Activated gamma-delta T cell treated with Interleukin-2 at 50 U/mL for 16 hours (primary cell): ENCODE results near the gene IRX4.
"Not testable (repeated sequence)": the region's sequence is repeated elsewhere in the genome, so short reads cannot be mapped to it uniquely, and the experiment has no call there.

Experiments used
- DNase-seq: peaks from one replicate; pipeline ENCODE4 v3.0.0-alpha.2; 2020

Gene IRX4

DNA sequence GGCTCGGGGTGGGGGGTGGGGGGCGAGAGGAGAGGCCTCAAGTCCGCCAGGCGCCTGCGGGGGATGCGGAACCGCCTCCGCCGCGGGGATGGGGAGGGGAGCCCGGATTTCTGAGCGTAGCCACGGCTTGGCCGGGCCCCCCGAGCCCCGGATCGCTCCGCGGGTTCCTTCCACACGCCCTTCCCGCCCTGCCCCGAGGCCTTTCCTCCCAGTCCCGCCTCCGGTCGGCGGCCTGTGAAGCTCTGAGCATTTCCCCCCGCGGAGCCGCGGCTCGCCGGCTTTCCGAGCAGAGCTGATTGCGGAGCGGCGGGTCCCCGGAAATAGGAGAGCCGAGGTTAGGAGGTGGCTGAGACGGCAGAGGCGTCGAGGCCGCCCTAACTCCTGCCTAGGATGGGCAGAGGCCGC, 6.1 kb downstream of the IRX4 start:
- DNase-seq, result no peak

DNA sequence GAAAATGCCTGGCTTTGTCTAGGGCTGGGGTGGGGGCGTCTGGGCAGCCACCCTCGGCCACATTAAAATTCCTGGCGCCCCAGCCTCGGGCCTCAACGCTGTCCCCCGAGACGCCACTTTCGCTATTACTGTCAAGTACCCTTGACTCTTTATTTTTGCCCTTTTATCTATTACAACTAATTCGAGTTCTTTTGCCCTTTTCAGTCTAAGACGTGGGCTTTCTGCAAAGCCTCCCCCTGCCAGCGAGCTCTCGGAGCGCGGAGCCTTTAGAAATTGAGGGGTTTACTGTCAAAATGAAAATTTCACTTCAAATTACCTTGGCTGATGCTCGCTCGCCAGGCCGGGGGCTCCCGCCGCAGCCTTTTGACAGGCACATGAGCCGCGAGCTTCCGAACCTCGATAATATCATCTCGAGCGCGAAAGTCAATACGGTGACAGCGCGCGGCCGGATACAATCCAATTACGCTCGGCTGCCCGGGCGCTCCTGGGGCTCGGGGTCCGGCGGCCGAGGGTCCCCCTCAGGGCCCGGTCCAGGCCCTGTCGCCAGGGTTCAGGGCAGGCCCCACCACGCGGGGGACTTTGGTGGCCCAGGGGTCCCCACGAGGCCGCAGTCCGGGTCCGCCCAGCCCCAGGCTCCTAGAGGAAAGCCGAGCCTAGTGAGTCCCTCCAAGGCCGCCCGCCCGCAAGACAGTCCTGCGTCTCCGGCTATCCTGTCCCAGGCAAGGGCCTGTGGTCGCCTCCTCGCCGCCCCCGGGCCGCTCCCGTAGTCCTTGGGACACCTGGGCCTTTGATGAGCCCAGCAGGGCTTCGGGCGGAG, 6.7 kb downstream of the IRX4 start:
- no peak for DNase-seq

DNA sequence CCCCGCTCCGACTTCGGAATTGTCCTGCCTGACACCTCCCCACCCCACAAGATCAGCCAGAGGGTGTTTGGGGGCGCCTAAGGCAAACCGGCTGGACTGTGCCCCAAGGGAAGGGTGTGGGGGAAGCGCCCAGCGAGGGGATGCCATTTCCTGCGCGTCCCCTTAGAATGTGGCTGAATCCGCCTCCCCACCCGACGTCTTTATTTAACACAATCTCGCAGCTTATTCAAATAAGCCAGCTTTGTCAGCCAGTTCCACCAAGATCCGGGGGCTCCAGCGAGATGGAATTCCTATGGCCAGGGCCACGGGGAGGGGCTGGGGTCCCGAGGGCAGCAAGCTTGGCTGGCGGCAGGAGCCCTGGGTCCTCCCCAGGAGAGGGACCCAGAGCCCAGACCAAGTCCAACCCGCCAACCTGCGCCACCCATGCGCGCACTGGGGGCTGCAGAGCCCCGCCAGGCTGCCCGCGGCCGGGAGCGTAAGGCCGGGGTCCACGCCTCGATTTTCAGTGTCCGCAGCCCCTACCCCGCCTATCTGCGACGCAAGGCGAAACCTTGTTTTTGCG, 7.4 kb downstream of the IRX4 start:
- DNase-seq, result no peak

DNA sequence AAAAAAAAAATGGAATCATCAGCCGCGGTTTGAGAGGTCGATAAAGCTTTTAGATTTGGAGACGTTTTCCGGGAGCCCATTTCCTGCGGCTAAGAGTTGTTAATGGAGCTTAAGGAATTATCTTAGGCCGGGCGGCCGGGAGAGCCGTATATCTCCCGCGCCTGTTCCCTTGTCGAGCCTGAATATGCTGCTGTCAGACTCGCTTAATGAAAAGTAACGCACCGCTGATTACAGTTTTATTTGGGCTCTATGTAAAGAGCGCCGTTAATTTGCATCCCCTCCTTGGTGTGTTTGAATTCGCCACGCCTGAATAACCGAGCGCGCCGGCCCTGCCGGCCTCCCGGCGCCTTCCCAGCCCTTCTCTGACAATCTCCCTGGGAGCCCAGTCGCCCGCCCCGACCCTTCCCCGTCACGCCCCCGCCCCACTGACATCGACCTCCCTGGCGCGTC, 7.9 kb downstream of the IRX4 start:
- no peak for DNase-seq

DNA sequence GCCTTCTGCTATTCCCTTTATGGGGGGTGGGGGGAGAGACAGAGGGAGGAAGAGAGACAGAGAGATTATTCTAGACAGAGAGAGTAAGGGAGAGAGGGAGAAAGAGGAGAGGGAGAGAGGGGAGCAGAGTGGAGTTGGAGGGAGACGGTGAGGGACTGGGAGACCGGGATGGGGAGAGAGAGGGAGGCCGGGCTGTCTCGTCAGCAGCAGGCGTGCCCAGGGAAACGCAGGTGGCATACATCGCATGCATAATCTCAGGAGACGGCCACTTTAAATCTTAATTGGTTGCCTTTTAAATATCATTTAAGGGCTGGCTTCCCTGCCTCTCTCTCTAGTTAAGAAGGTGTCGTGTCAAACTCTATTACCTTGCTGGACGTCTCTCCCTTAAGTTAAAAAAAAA, 8.4 kb downstream of the IRX4 start:
- DNase-seq, result no peak

DNA sequence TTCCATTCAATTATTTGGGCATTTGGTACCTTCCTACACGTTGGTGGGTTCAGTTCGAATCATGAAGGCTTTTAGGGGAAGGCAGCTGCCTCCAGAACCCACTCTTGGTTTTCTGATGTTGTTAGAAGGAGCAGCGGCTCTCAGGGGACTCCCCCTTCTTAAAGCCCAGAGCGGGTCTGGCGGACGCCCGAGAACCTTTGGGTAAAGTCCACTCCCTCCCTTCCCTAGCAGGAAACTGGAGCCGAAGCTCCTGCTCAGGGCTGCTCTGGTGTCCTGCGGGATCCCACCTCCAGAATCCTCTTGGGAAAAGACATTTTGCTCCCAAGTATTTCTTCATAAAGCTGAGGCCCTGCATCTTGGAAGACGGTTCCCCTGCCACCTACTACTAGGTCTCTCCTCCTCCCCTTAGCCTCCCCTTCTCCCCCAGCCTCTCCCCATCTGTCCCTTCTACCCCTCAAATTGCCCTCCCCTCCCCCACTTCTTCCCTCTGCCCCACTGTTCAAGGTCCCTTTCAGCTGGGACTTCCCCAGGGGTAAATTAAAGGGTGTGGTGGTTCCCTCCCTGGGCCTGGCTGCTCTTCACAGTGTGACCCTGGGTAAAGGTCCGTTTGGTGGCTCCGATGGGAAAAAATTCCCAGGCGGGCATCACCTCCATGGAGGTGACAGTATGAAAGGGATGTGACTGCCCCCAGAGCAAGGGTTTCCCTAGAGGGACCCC, 9.3 kb downstream of the IRX4 start:
- DNase-seq, result no peak

DNA sequence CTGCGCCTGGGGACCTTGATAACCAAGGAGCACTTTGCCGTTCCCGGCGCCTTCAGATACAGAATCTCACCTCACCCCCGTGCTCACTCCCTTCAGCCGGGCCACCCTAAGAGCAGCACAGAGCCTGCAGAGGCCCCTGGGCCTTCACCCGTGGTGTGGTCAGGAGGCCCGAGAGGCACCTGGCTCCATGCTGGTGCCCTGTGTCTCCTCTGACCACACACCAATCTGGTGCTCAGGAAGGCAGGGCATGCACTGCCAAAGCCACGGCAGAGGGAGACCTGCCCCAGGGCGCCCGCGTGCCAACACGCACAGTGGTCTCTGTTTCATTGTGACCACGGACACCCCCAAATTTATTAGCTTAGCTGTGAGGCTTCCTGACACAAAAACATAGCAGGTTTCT, 11.3 kb downstream of the IRX4 start:
- DNase-seq, result no peak

DNA sequence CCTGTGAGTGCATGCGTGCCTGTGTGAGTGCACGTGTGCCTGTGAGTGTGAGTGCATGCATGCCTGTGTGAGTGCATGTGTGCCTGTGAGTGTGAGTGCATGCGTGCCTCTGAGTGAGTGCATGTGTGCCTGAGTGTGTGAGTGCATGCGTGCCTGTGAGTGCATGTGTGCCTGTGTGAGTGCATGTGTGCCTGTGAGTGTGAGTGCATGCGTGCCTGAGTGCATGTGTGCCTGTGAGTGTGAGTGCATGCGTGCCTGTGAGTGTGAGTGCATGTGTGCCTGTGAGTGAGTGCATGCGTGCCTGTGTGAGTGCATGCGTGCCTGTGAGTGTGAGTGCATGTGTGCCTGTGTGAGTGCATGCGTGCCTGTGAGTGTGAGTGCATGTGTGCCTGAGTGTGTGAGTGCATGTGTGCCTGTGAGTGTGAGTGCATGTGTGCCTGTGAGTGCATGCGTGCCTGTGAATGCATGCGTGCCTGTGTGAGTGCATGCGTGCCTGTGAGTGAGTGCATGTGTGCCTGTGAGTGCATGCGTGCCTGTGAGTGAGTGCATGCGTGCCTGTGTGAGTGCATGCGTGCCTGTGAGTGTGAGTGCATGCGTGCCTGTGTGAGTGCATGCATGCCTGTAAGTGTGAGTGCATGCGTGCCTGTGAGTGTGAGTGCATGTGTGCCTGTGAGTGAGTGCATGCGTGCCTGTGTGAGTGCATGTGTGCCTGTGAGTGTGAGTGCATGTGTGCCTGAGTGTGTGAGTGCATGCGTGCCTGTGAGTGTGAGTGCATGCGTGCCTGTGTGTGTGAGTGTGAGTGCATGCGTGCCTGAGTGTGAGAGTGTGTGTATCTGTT, 12.1 kb downstream of the IRX4 start:
- not testable (repeated sequence) for DNase-seq

DNA sequence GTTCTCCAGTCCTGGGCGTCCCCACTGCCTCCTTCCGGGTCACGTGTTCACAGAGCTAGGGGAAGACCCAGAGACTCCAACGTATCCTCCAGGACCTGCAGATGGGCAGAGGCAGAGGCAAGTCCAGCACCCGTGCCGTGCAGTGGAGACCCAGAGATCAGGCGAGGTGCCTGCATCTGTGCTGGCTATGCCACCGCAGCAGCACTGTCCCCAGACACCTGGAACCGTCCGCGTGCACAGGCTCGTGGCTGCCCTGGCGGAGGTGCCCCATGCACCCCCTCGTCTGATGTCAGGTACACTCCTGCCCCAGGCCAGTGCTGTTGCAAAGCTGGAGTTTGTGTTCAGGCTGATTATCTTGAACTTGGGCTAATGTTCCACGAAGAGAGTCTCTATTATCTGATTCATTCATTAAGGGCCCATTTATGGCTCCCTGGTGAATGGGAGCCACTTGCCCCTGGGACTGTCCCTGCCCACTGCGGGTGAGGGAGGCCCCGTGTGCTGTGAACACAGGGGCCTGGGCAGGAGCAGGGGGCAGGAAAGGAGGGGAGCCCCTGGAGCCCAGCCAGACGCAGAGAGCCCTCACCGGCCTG, 13.7 kb downstream of the IRX4 start:
- DNase-seq, result no peak

DNA sequence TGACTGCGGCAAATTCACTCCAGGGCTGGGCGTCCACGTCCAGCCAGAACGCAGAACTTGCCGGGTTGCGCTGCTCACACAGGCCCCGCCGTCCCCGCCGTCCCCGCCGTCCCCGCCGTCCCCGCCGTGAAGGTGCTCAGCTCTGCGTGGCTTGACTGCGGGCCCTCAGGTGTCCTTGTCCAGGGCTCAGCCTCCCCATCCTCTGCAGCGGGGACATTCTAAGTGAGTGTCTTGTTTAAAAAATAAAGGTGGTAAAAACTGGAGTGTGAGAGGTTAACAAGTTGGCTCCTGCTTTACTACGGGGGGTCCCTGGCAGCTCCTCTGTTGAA, 14.9 kb downstream of the IRX4 start:
- no peak for DNase-seq

DNA sequence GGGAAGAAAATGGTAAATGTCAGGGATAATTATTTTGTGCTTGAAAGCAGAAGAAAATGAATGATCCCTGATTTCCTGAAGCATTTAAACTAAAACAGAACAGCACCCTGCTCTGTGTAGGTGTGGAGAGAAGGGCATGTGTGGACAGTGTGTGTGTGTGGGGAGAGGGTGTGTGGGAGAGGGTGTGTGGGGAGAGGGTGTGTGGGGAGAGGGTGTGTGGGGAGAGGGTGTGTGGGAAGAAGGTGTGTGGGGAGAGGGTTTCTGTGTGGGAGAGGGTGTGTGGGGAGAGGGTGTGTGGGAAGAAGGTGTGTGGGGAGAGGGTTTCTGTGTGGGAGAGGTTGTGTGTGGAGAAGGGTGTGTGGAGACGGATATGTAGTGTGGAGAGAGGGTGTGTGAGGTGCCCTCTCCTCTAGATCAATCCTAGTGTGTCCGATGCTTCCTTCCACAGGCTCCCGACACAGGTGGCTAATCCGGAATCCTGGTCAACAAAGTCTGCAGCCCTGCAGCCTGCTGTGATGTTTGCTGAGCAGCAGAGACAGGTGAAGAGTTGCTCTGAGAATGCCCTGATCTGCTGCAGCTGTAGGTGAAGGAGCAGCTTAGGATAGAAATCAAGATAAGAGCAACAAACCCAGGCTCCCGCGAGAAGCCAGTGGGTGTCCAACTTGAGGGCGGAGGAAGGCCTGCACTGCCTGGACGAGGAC, 15.5 kb downstream of the IRX4 start:
- DNase-seq, result no peak

DNA sequence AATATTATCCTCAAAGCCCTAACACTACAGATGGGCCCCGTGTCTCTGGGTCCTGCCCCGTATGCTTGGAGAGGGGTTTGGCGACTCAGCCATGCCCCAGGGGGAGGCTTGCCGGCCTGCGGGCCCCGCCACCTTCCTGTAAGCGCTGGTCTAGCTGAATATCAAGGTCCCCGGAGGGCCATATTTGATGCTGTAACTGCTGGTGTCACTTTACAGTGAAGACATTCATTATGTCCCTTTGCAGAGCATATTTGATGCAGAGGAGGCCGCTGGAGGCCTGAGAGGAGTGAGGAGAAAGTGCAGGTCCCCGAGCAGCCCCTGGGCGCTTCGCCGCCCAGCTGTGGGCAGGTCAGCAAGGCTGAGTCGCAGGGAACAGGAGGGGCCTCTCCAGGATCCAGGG, 16.8 kb downstream of the IRX4 start:
- no peak for DNase-seq

DNA sequence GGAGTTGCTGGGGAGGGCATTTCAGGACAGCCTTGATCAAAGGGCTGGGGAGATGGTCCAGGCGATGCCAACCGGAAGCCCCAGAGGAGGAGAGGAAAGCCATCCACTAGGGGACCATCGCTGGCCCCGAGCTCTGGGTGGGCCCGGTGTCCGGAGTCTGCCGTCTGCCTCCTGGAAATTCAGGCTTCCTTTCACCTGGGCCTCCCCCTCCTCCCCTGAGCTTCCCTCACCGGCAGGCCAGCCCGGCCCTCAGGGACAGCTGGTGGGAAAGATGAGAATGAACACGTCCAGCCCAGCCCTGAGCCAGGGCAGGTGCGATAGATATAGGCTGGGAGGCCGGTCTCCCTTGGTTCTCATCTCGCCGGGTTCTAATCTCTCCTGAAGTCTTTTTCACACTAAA, 17.2 kb downstream of the IRX4 start:
- no peak for DNase-seq

DNA sequence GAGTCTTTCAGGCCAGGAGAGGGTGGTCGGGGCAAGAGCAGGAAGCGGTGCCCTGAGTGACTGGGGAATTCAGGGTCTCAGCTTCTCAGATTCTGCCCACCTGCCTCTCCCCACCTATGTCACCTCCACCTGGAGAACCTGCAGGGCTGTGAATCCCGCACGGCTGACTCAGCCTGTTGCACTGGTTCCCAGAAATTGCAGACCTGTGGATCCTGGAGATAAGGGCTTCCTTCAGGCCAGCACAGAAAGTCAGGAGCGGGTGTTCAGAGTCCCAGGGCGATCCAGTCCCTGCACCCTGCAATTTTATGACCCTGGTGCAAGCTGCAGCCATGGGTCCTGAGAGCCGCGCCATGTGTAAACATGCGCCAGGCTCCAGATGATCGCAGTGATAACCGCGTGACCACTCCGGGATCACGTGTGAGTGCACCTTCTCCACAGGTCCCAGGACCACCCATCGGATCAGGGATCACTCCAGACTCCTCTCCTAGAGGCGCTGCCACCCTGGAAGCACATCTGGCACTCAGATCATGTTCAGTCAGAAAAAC, 17.8 kb downstream of the IRX4 start:
- no peak for DNase-seq

DNA sequence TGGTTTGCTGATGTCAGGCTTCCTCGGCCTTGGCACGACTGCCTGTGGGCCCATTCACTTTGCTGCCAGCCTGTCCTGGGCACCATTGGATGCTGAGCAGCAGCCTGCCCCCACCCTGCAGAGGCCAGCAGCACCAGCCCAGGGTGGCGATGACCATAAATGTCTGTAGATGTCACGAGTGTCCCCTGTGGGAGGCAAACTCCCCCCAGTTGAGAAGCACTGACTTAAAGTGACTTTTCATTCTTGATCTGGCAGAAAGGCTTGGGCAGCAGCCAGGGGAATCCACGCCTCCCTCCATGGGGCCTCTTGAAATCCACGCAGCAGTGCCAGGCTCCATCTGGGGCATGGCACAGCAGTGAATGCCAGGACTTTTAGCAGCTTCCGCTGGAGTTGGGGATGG, 21.8 kb downstream of the IRX4 start:
- no peak for DNase-seq

DNA sequence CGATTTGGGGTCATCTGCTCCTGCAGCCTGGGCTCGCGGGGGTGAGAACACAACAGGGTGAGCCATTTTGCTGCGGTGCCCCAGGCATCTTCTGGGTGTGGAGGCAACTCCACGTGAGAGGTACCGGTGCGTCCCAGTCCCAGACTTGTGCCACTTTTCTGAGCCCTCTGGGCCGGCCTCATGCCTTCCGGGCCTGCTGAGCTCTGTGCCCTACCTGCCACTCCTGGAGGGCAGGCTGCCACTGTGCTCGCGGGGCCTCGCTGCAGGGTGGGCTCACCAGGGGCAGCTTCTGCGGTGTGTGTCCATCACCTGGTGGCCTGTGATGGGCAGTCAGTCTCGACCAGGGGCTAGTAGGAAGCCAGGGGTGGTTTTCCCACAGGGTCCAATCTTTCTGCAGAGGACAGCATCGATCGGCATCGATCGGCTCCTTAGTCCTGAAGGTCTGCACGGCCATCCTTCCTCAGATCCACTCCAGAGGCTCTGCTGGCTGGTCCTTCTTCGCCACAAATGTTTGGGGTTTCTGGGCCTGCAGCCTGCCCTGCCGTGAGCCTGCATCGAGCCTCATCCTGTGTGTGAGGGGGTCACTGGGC, 22.6 kb downstream of the IRX4 start:
- no peak for DNase-seq

DNA sequence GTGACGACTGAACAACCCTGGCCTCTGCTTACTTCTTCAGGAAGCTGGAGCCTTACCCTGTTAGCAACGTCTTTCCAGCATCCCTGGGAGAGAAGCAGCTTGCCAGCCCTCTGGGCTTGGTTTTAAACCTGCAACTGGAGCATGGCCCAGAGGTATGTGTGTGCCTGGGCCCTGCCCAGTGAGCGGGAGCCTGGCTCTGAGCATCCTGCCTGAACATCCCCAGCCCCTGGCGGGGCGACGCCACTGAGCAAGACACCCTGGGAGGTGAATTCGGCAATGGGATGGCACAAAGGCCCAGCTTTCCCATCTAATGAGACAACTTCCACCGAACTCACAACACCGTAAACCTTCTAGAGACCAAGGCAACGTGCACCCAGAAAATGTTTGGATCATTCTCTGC, 23.6 kb downstream of the IRX4 start:
- no peak for DNase-seq

DNA sequence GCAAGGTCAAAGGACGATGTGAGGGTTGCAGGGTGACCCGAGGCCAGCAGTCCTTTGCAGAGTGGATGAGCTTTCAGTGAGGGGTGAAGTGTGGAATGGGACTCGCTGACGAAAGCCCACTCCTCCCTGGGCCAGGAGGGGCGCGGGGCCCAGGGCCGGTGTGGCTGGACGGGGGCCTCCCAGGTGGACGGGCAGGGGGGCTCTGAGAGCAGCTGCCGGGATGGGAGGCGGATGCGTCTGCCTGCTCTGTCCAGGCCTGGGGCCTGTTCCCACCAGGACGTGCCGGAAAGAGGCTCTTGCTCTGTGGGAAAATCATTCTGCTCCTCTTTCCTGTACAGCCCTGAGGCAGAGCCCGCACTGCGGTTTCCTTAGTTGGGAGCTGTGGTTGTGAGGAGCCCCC, 24.3 kb downstream of the IRX4 start:
- no peak for DNase-seq

DNA sequence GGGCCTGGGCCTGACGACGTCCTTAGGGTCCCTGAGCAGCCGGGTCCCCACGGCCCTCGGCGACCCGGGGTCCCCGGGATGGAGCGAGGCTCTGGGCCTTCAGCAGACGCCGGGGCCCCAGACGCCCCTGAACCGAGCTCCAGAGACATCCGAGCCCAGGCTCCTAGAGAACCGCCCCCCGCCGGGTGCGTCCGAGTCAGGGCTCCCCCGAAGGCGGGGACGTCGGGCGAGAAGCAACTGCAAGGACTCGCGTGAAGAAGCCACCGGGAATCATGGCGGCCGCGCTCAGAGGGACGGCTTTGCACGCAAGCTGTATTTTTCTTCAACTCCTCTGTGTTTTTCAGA, 25.5 kb downstream of the IRX4 start:
- no peak for DNase-seq

DNA sequence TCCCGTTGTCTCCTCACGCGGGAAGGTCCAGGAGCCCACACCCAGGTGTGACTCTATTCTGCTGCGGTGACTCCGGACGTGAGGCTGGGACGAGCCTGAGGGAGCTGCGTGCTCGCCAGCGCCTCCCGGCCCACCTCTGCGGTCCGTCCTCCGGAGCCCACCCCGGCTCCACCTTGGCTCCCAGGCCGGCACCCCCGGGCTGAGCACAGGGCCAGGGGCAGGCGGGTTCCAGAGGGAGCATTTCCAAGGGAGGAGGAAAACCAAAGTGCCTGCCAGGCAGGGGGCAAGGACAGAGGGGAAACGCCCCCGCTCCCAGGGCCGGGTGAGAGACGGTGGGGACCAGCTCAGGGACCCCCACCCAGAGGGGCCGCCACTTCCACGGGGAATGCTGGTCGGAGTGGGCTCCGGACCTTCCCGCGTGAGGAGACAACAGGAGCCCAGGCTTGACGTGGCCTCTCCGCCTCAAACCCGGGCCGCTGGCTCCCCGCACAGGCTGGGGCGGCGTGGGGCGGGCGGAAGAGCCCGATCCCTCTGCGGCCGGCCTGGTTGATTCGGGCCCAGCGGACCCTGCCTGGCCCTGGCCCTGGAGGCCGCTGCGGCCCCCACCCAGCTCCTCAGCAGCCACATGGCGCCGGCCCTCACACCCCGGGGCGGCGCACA, 26.0 kb downstream of the IRX4 start:
- DNase-seq, result no peak

DNA sequence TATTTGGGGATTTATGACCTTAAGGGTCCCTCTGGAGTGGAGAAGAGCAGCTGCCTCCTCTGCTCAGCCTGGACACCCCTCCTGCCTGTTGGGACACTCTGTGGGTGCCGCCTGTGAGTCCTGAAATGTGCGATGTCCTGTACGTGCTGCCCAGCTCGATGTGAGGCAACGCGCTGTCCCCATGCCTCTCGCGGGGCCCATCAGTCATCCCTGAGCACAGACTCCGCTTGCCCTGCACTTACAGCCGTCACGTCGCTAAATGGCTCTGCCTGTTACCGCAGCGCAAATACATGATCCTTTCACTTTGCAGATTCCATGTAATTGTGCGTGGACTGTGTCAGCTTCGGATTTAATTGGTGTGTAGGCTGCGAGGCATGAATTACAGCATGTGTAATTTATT, 27.1 kb downstream of the IRX4 start:
- DNase-seq, result no peak
